Posterior cingulate gyrus (tissue), 11 donors: ENCODE results near the gene NCL.
A peak's percentile ranks its signal among the peaks of the same experiment; 100 is the strongest.
"Not testable (repeated sequence)": the region's sequence is repeated elsewhere in the genome, so short reads cannot be mapped to it uniquely, and the experiment has no call there.

Experiments
- DNase-seq, 10 donors: peaks; one replicate each; pipeline versions ENCODE4 v3.0.0 to v3.0.0-alpha.2; 2020 to 2021; ENCODE audit warnings: mixed read lengths in 3 of 10
- intact Hi-C: fragments of 100-400 bp; cut with DNase I; formaldehyde crosslinking; loops from one replicate; pipeline ENCODE4 v1.15.1; 2023

Gene NCL

DNA sequence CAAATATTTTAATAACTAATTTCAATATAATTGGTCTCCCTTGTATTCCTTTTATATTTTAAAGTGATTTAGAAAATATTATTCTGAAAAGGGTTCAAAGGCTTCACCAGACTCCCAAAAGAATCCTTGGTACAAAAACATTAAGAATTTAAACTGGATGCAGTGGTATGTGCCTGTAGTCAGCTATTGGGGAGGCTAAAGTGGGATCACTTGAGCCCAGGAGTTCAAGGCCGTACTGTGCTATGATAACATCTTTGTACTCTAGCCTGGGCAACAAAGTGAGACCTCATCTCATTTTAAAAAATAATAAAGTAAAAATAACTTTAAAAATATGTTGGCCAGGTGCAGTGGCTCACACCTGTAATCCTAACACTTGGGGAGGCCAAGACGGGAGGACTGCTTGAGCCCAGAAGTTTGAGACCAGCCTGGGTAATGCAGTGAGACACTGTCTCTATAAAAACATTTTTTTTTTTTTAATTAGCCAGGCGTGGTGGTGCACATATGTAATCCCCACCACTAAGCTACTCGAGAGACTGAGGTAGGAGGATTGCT, 14.7 kb downstream of the NCL start:
- intact Hi-C loops: loop anchor here (5.0 kb wide), 1 partner anchor 37 kb away; no protein-coding TSS in a partner anchor
- DNase-seq: no peak

DNA sequence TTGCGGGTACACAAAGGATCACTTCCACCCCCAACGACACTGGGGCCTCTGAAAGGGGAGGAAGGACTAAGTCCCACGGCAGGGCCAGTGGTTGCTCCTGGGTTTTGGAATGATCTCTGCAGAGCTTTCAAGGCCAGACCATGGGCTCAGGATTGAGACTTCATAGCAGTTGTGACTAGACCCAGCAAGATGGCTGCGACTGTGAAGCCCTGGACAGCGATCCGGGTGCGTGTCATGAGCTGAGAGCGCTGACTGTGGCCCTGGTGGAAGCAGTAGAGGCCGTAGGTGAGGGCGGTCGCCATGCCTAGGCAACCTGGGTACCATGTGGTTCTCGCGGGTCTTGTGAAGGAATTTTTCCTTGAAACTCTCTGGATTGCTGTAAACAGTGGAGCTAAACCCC, 27.3 kb downstream of the NCL start:
- intact Hi-C loops: no loop called here
- DNase-seq: peak in 1 of 10 donors; percentile 70

DNA sequence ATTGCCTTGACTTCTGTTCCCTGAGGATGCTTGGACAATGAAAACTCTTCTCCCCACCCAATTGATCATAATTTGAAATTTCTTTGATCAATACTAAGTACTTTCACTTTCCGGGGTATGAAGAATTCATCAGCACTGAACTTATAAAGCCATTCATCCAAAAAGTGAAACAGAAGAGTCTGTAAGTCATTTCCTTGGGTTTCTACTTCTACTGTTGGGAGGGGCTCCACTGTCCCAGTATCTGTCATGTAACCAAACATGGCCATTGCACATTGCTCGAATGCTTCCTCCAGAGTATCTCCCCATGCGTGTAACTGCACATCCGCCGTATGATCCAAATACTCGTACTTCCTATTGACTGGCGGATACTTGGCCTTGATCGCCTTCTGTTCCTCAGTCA, 30.3 kb downstream of the NCL start:
- intact Hi-C loops: no loop called here
- DNase-seq: no peak

DNA sequence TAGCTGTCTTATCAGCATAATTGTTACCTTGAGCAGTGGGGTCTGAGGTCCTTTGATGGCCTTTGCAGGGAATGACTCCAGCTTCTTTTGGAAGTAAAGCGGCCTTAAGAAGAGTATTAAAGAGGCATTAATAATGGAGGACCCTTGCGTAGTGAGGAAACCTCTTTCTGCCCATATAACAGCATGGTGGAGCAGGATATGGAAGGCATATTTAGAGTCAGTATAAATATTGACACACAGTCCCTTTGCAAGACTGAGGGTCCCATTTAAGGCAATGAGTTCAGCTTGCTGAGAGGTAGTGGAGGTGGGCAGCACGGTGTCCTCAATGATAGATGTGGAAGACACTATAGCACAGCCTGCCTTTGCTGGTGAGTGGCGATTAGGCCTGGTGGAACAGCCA, 32.7 kb downstream of the NCL start:
- no peak for DNase-seq
- intact Hi-C loops: no loop called here

DNA sequence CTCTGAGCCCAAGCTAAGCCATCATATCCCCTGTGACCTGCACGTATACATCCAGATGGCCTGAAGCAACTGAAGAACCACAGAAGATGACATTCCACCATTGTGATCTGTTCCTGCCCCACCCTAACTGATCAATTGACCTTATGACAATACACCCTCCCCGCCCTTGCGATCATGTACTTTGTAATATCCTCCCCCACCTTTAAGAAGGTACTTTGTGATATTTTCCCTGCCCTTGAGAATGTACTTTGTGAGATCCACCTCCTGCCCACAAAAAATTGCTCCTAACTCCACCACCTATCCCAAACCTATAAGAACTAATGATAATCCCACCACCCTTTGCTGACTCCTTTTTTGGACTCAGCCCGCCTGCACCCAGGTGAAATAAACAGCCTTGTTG, 33.8 kb downstream of the NCL start:
- peak in 1 of 10 donors; percentile 11 for DNase-seq
- intact Hi-C loops: not testable (repeated sequence)

DNA sequence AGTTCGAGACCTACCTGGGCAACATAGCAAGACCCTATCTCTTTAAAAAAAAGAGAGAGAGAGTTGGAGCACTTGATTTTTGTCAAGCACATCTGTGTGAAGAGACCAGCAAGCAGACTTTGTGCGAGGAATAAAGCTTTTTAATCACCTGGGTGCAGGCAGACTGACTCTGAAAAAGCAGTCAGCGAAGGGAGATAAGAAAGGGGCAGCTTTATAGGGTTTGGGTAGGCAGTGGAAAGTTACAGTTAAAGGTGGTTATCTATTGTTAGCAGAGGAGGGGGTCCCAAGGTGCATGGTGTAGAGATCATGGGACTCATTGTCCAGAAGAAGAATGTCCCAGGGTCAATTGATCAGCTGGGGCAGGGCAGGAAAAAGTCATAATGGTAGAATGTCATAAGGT, 34.4 kb downstream of the NCL start:
- intact Hi-C loops: no loop called here
- no peak for DNase-seq

DNA sequence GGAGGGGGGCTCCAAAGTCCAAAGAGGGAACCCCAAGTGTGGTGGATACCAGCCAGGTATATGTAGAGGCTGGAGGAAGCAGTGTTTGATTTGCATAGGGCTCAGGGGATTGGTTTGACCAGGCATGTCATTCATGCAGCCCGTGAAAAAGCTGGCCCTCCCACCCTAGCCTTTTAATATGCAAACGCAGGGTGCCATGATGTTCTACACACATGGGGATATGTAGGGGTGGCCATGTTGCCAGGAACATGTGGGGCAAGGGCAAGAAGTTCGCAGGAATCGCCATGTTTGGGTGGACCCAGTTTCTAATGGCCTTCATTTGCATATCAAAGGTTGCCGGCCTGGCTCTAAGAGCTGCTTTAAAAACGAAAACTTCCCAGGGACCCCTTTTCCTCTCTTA, 35.1 kb downstream of the NCL start:
- intact Hi-C loops: no loop called here
- DNase-seq: peak in 1 of 10 donors; percentile 26

DNA sequence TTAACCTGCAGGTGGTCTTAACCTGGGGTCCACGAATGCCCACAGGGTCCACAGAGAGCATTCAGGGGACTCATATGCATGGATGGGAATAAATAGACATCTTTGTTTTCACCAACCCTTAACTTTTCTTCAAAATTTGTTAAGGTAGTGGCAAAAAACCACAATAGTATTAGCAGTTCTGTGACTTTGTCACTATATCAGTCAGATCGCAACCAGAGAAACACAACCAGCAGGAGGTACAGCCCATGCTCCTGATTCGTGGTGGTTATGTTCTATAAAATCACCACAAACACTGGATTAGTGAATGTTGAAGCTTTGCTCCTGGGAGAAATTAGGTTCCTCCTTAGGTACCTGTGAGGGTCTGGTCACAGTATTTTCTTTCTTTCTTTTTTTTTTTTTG, 37.2 kb downstream of the NCL start:
- intact Hi-C loops: no loop called here
- DNase-seq: no peak

DNA sequence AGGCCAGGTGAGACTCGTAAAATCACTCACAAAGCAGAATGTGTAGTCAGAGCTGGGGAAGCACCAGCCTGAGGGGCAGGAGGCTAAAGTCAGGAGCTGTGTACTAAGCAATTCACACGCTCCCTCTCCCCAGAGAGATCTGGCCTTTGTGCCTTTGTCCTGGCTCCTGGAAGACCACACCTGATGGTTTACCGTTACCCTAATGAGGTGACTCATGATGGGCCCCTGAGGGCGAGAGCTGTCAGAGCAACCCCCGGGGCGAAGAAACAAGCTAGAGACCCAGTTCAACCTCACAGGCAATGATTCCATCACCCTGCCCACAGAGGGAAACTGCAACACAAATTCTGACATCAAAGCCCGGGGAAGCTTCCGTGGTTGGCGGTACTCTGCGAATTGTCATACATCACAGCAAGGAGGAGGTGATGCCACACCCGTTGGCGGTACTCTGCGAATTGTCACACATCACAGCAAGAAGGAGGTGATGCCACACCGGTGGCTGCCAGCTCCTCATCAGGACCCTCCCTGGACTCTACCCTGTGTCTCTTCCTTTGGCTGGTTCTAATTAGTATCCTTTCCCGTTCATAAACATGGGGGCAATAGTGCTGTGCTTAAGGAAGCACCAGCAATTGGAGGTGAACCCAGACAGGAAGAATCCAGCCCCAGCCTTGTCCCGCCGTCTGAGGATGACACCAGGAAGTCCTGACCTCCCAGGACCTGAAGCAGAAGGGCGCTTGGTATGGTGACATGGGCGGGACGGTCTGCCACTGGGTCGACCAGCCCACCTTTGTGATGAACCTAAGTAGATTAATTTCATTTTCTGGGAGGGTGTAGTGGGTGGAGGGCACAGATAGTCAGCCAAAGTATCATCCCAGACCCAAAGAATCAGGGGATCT, 38.2 kb downstream of the NCL start:
- intact Hi-C loops: no loop called here
- peak in 1 of 10 donors; percentile 44 for DNase-seq

DNA sequence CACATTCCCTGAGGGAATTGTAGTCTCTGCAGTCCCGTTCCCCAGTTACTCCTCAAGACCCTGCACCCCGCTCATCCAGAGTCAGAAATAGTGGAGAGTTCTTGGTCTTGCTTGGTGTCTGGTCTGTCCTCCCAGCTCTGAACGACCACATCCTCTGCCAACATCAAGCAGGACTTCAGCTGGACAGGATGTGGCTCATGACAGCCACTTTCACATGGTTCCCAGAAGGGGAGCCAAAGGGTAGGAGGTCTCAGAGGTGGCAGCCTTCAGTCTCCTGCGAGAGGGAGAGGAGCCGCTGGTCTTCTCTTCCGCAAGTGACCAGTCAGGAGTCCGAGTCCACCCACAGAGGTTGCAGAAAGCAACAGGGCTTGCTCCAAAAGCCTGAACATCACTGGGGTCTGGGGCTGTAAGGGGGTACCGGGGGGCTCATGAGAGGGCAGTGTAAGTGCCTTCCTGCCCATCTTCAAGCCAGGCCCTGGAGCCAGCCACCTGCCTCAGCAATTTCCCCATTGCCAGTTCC, 38.9 kb downstream of the NCL start:
- intact Hi-C loops: no loop called here
- peak in 1 of 10 donors; percentile 31 for DNase-seq

DNA sequence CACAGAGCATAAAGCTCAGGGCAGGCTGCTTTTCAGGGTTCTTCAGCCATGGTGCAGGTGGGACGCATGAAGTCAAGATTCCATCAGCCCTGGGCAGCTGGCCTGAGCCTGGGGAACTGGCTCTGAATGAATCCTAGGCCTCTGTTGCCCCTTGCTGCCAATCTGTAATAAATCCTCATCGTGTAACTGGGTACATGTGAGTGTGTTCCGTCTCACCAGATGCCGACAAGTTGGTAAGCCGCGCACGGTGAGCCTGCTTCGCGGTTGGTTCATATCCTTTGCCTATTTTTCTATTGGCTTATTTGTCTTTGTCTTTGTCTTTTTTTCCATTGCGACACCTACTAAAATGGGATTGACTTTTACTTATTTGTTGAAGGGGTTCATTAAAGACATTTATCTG, 41.1 kb downstream of the NCL start:
- intact Hi-C loops: no loop called here
- DNase-seq: peak in 1 of 10 donors; percentile 48

DNA sequence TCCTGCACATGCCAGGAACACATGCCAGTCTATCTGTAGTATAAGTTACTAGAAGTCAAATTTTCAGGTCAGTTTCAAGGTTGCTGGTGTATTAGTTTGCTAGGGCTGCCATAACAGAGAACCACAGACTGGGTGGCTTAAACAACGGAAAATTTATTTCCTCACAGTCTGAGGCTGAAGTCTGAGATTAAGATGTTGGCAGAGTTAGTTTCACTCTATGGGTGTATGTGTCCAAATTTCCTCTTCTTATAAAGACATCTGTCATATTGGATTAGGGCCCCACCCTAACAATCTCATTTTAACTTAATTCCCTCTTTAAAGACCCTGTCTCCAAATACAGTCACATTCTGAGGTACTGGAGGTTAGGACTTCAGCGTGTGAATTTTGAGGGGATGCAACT, 42.2 kb downstream of the NCL start:
- DNase-seq: no peak
- intact Hi-C loops: no loop called here

DNA sequence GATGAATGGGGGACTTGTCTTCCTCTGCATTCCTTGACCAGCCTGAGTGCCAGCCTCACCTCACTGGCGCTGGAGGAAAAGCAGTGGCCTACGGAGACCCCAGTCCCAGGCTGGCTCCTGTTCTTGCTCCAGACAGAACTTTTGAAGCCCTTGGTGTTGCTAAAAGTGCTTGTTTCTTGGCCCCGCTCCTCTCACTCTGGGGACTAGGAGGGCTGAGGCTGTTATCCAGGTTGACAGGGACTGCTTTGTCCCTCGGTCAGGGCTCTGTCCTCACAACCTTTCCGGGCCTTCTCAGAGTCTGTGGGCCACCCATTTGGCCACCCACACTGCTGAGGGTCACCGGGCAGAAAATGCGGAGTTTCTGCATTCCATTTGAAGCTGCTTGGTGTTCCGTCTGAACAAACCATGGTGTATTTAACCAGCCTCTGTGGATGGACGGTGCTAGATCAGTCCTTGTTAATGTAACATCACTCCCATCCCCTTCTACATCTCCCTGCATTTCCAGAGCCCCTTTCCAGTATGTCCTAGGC, 43.2 kb downstream of the NCL start:
- DNase-seq: peak in 1 of 10 donors; percentile 59
- intact Hi-C loops: no loop called here

DNA sequence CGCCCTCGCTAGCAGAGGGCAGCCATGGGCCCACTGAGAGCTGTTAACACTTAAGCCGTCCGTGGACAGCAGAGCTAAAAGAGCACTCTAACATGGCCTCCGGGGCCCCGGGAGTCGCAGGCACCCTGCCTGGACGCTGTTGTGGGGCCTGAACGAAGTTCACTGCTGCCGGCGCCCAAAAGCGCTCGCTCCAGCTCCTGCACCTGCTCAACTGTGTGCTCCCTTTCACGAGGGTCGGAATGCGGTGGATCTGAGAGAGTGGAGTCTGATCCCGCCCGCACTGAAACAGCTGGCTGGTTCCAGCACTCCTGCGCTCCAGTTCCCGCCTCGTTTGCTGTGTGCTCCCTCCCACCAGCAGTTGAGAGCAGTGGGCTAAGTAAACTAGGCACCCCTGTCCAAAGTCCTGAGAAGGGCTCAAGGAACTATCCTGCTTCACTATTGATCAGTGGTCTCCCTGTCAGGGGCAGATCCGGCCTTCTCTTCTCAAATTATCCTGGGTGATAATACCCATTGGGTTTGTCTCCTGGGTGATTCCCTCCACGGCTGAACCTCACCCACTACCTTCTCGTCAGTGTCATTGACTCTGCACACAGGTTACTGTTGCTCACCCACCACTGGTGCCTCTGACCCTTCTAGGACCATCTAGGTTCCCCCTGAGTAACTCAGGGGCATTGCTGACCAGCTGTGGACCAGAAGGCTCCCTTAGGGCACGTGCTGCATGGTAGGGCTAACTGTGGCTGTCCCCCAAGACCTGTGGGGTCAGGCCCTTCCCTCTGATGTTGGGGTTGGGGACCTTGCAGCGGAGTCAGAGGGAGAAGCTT, 45.3 kb downstream of the NCL start:
- DNase-seq: peak in 1 of 10 donors; percentile 77
- intact Hi-C loops: no loop called here

DNA sequence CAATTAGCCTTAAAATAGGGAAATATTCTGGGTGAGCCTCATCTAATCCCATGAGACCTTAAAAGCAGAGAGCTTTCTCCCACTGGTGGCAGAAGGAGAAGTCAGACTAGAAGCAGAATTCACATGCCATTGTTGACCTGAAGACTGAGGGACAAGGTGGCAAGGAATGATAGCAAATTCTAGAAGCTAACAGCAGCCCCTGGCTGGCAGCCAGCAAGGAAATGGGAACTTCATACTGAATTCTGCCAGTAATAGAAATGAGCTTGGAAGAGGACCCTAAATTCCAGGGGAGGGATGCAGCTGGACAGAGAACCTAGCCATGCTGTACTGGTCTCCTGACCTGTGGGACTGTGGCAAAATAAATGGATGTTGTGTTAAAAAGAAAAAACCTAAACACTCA, 49.3 kb downstream of the NCL start:
- DNase-seq: peak in 2 of 10 donors; percentile 28 to 37
- intact Hi-C loops: no loop called here

DNA sequence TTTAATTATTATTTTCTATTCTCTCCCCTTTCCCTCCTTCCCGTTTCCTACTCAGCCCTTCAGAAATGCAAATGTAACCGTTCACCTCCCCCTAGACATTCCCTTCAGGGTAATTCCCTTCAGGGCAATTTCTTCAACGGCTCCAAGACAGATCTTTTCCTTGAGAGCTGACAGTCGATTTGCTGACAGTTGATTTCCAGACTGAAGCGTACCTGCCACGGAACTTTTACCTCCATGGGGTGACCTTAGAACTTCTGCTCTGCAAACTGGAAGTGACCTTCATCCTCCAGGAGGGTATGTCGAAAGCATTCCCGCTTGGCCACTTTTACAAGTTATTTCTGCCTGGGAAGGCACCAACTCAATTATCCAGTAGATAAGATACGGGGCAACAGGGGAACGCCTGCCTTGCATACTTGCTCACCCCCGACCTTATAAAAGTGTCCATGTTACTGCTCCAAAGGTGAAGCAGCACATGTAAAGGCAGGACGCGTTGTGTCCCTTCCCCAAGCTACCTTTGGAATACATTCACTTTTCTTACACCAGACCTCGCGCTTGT, 50.3 kb downstream of the NCL start:
- DNase-seq: peak in 1 of 10 donors; percentile 19
- intact Hi-C loops: loop anchor here (2.0 to 5.0 kb wide), 2 partner anchors 38 to 187 kb away; no protein-coding TSS in a partner anchor

DNA sequence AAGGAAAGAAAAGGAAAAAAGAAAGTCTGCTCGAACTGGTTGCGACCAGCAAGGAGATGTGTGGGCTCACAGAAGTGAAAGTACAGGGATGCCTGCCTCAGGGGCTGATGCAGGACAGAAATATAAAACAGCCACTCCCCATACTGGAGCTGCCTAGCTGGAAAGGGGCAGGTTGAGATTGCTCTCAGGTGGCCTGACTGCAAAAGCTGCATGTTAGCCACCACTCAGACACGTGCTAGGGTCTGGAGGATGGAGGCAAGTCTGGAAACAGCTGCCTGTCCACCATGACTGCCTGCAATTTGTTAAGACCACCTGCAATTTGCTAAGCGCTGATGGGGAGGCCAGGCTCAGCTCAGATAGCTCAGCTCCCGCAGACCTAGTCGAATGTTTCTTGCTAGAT, 50.8 kb downstream of the NCL start:
- DNase-seq: peak in 1 of 10 donors; percentile 29
- intact Hi-C loops: loop anchor here (2.0 to 5.0 kb wide), 2 partner anchors 39 to 187 kb away; no protein-coding TSS in a partner anchor

DNA sequence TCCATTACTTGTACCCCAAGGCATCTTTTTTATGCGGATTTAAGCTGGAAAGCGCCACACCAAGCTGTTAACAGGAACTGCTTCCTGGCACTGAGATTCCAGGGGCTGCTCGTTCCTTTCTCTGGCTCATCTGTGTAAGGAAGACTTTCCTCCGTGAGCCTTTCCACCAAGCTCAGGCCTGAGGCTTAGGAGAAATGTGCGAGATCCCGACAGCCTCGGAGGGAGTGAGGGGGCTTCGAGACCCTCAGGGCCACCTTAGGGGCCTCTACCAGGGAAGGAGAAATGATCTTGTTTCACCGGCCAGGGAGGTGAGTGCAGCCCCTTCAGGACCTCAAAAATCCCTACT, 51.7 kb downstream of the NCL start:
- no peak for DNase-seq
- intact Hi-C loops: loop anchor here (2.0 to 5.0 kb wide), 2 partner anchors 40 to 186 kb away; no protein-coding TSS in a partner anchor

DNA sequence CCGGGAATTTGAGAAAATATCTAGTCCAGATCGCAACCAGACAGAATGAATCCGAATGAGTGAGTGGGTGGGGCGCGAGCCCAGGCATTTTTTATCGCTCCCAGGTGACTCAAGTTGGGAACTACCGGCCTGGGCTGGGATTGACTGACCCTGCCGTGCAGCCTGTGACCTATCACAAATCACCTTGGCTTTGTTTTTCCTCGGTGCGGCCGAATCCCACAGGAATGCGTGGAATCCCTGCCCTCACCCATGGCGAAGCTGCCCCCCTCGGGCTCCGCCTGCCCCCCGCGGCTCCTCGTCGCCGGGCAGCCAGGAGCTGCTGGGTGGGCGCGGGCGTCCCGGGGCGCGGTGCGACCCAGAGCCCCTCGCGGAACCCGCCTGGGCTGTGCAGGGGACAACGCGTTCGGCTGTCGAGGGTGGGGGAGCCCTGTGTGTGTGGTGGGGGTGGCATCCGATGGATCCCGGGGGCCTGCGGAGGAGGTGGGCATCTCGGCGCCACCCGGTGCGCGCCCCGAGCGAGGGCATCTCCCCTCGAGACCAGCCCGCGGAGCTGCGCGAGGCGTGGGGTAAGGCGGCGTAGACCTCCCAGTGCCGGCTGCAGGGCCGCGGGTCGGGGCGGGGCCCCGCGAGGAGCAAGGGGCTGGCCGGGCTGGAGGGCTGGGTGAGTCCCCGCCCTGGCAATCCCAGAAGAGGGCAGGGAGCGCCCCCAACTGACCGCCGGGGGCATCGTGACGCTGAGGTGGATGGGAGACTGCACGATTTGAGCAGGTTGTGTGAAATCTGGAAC, 52.3 kb downstream of the NCL start:
- intact Hi-C loops: loop anchor here (2.0 to 5.0 kb wide), 3 partner anchors 40 to 307 kb away; no protein-coding TSS in a partner anchor
- DNase-seq: peak; percentile 66 to 99 (median 89)
